ENCODE data around the gene CCDC179.
A peak's percentile ranks its signal among the peaks of the same experiment; 100 is the strongest.

Gene CCDC179

DNA sequence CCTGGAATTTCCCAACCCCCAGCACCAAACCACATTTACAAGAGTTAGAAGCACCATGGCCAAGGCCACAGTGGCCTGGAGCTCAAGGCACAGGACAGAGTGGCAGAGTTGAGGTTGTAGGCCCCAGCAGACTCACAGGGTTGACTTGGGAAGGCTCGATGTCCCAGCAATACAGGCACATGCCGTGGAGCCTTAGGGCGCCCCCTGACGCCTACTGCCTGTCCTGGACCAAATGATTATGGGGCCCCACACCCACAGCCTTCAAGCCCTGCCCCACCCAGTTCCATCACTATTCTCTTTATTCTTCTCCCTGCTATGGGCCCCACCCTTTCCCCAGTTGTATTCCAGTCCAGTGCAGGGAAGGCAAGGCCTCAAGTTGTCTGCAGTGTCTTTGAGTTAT, at the start of gene CCDC179:
CCDC179 (minus strand) TSS at position 234 of the 400 bp plus-strand sequence; CDS start at position 181, 53 bp downstream.
- DNase-seq (ENCODE audit: low read depth in 2 of 2): no peak

GRCh38 chr11:22903782-22904181, 43.5 kb upstream of the CCDC179 start:
- no peak for DNase-seq (ENCODE audit: low read depth in 2 of 2)

DNA sequence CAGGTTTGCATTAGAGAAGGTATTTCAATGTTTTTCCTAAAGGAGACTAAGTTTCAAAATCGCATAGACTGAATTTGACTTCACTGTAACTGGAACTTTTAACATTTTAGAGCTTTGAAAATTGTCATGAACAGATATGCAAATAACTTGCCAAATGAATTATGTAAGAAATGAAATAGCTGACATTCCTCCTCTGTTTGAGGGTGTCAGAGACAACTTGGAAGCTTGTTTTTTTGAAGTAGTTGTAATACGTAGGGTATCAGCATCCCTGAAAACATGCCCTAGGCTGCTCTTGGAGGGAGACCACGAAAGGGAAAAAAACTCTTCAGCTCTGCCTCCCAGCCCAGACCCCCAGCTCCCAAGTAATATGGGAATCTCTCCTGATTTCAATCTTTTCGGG, 41.3 kb upstream of the CCDC179 start:
- DNase-seq (ENCODE audit: low read depth in 2 of 2): no peak

DNA sequence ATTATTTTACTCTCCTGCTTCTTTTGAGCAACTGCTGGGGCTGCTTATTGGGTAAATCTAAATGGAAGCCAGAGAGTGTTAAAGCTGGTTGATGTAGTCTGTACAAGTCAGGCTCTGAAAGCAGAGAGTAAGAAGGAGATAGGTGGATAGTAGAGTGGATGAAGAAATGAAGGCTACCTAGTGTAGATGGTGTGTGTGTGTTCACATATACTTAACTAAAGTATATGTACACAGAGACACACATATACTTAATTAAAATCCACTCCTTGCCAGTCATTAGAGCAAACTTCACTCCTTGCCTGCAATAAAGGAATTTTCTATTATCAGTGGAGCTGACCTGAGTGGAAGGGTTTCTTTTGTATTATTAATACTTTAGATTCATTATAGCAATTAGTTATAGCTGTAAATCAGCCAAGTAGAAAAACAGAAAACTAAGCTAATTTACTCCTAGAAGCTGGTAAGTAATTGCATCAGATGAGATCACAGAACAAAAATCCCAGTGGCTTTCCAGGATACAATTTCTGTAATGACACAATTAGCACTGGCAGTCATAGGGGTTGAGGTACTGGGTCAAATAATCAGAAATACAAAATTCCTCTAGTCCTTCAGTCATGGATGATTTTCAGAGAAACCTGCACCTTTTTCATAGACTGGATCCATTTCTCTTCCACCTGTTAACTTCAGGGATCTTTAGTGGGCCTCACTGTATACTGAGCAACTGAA, 40.7 kb upstream of the CCDC179 start:
- DNase-seq (ENCODE audit: low read depth in 2 of 2): no peak

DNA sequence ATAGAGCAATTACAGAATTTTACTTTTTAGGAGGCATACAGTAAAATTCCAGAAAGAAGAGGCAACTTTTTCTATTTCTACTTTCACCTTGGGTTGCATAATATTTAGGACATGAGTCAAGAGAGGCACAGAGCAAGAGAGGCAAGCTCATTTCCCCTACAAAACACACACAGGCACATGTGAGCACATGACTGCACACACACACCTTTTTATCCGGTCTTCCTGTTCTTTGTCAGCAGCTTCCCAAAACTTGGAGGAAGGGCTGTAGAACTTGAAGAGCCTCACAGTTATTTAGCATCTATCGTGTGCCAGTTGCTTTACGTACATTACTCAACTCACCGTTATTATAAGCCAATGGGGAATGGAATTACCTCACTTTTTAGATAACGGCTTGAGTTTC, 37.8 kb upstream of the CCDC179 start:
- DNase-seq (ENCODE audit: low read depth in 2 of 2): no peak

DNA sequence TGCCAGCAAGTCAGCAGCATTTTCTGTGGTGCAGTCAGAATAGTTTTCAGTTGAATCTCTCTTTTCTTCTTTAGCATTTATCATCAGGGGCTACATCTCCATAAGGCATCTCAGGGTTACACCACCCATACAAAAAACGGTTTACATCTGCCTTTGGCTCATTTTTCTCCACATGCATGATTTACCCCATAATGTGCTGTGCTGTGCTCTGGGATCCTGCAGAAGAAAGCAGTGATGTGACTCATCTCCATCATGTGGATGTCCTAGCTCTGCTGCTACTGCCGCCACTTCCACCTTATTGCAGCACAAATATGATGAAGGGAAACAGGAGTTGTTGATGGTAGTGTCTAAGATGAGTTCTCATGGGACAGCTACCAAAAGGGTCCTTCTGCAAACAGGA, 30.0 kb upstream of the CCDC179 start:
- DNase-seq (ENCODE audit: low read depth in 2 of 2): no peak

GRCh38 chr11:22884217-22884616, 23.9 kb upstream of the CCDC179 start:
- no peak for DNase-seq (ENCODE audit: low read depth in 2 of 2)

GRCh38 chr11:22879630-22880029, 19.4 kb upstream of the CCDC179 start:
- DNase-seq (ENCODE audit: low read depth in 2 of 2): no peak

DNA sequence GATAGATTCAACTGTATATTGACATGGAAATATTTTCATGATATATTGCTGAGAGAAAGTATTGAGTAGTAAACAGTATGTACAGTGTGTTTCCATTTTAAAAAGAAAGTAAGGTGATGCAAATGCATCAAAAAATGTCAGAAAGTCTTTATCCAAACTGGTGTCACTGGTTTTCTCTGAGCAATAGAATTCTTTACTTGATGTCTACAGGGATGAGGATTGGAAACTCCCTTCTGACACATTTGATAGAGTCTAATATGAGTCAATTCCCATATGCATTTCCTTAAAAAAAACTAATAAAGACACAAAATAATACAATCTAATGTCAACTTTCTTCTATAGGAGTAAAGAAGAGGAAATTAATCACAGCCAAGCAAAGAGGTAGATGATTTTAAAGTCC, 18.3 kb upstream of the CCDC179 start:
- no peak for DNase-seq (ENCODE audit: low read depth in 2 of 2)

DNA sequence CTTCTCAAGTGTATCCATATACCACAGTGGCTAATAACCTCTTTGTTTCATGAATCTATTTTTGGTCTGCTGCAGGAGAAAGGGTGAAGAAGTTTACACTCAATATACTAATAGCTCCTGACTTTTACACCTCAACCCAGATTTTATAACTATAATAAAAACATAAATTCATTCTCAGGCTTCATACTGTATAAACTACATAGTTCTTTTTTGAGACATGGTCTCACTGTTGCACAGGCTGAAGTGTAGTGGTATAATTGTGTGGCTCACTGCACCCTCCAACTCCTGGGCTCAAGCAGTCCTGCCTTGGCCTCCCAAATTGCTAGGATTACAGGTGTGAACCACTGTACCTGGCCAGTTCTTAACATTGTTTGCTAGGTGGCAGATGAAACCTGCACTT, 17.8 kb upstream of the CCDC179 start:
- no peak for DNase-seq (ENCODE audit: low read depth in 2 of 2)

DNA sequence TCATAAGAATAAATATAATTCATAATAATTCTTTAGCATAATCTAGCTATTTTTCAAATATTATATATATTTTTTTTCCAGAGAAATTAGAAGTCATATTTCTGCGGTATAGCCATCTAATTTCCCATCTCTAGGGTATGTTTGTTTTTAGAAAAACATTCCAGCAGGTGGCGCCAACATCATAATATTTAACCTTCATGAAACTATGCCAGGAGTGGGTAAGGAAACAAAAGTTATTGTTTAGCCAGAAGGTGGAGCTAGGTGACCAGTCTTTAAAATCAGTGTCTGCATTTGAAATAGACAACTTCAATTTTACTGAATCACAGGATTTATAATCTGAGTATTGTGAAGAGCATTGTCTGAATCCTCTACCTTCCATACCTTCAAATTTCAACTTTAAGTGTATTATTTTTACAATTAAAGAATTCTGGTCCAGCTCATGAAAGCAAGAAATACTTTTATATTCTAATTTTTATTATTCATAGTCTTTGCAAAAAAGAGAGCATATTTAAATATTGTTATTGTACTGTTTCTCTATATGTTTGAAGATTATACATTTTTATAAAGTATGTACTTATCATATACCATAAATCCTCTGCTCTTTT, 15.7 kb upstream of the CCDC179 start:
- peak; percentile 5 to 51 for DNase-seq (ENCODE audit: low read depth in 2 of 2)

- DNase-seq (ENCODE audit: low read depth in 2 of 2): no peak
Observed at GRCh38 chr11:22869325-22869724, 9.1 kb upstream of the CCDC179 start.

DNA sequence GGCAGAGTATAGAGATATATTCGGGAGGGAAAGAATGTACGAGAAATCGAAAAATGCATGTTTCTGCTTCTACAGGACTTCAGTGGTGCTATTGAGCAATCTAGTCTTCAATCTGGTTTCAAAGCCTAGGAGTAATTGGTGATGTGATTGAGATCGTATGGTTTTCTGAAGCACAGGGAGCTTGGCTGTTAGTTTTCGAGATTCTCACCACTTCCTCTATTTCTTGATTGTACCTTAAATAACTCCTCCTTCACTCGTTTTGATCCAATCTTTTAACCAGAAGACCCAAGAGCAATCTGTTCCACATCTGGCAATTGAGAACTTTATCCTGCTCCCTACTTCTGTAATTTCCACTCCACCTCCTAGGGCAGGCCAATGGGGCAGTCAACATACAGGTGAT, 518 bp downstream of the CCDC179 start:
- no peak for DNase-seq (ENCODE audit: low read depth in 2 of 2)

- no peak for DNase-seq (ENCODE audit: low read depth in 2 of 2)
Observed at GRCh38 chr11:22851477-22851876, 8.8 kb downstream of the CCDC179 start.

GRCh38 chr11:22846726-22847125, 13.5 kb downstream of the CCDC179 start:
- no peak for DNase-seq (ENCODE audit: low read depth in 2 of 2)

DNA sequence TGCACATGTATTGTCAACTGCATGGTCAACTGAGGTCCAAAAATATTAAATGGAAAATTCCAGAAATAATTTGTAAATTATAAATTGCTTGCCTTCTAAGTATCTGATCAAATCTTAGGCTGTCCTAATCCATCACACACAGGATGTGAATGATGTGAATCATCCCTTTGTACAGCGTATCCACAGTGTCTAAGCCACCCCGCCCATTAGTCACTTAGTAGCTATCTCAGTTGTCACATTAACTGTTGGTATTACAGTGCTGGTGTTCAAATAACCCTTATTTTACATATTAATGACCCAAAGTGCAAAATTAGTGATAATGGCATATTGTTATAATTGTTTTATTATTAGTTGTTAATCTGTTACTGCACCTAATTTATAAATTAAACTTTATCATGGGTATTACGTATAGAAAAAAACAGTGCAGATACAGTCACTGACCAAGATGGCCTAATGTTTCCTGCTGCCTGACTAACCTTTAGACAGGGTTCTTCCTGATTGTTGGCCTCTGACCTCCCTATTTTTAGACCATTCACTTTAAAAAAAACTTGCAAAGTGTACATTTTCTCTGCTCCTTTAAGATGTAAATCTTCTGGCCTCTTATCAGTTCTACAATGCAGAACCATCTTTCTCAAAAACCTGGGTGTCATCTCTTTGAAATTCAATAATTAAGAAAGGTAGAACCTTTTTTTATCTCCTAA, 27.8 kb downstream of the CCDC179 start:
- no peak for DNase-seq (ENCODE audit: low read depth in 2 of 2)

GRCh38 chr11:22830082-22830414, 30.2 kb downstream of the CCDC179 start:
- no peak for DNase-seq (ENCODE audit: low read depth in 2 of 2)

DNA sequence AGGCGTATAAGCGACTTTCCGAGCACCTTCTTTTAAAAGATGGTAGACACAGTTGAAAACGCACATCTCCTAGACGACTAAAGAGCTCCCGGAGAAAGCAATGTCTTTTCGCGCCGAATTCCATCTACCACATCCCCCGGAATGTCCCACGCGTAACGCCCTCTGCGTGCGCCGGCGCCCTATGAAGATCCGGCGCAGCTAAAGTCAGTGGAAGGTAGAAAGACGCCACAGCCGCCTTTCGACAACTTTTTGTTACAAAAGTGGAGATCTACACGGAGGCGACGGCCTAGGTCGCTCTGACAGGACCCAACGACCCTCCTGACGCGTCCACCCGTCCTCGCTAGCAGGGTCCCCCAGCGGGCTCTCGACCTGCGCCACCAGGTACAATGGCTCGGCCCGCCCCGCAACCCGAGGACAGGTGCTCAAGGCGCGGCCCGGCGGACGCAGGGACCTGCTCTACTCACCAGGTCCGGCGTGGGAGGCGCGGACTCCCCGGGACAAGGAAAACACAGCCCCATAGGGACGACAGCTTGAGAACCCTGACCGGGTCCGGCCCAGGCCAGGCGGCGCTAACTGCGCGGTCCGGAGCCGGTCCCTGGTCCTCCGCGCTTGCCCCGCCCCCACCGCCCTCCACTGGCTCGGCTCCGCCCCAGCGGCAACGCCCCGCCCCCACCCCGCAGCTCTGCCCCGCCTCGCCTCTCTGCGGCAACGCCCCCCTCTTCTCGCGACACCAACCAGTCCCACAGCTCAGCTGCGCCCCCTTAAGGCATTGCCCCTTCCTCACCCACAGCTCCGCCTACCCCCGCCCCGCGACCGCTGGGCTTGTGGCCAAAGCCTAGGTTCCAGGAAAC, 30.8 kb downstream of the CCDC179 start, which contains the start of gene SVIP:
SVIP (minus strand) TSS at position 571 of the 851 bp plus-strand sequence; CDS start at position 518, 53 bp downstream.
- peak; percentile 88 to 91 for DNase-seq (ENCODE audit: low read depth in 2 of 2)

DNA sequence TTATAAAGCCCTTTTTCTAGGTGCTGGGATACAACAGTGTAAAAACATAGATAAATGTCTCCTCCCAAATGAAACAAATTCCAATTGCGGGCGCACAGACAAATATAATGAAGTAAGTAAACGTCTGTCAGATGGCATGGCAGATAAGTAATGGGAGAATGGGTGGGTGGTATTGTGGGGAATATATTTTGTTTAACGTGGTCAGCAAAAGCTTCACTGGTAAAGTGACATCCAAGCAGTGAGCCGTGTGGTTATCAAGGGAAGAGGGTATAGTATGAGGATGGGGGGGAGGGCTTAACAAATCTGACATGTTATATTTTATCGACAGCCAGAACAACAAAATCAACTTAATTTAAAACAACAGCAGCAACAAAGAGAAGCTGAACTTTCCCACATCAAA, 31.9 kb downstream of the CCDC179 start:
- DNase-seq (ENCODE audit: low read depth in 2 of 2): no peak

- DNase-seq (ENCODE audit: low read depth in 2 of 2): no peak
Observed at GRCh38 chr11:22822203-22822602, 38.1 kb downstream of the CCDC179 start.

DNA sequence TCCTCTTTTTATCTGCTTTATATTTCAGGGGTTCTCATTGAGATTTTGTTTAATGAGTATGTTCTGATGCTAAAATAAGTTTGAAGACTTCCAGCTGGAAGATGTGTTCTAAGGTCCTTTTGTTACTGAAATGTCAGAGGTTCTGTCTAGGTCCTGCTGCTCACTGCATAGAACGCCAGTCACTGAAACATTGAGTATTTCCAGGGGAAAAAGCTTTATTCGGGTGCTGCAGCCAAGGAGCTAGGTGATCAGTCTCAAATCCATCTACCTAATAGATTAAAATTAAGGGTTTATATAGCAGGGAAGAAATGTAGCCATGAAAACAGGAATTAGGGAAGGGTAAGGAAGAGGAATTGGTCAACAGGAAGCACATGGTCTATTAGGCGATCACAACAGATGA, 50.4 kb downstream of the CCDC179 start:
- DNase-seq (ENCODE audit: low read depth in 2 of 2): no peak

DNA sequence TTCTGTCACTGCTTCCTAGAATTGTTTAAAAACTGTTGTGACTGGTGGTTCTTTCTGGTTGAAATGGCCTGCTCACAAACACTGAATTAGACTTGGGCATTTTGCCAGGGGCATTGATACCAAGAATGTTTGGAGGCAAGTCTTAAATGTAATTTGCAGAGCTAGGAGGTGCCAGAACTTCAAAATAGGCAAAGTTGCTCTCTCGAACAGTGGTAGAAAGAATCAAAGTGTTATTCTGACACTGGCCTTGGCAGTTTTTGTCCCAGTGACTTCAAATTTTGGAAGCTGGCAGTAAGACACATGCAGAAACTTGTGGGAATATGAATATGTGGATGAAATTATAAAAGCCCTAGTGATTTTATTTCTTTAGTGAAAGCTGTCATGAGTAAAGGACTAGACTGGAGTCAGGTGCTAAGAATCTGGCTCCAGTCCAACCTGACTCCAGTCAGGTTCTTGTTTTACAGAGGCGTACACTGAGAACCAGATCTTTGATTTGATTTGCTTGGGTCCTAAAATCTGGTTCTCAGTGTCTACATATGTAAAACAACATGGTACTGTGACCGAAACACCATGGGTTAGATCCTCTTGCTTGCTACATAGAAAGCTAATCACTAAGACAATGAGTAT, 51.6 kb downstream of the CCDC179 start:
- no peak for DNase-seq (ENCODE audit: low read depth in 2 of 2)

Measured in stimulated activated CD4-positive, alpha-beta T cell treated with anti-CD3 and anti-CD28 coated beads, Interleukin-15, amount 100 ng/mL, for 48 hours (primary cell).